Measurements from ENCODE around the gene GAL3ST3. TPM values are rescaled to one million over a fixed set of nuclear protein-coding genes. Genes with fewer than 3 reads are reported as not detected.

The GAL3ST3 gene
- total RNA-seq, 1 donor from 2014 or later = 0.61 TPM

DNA sequence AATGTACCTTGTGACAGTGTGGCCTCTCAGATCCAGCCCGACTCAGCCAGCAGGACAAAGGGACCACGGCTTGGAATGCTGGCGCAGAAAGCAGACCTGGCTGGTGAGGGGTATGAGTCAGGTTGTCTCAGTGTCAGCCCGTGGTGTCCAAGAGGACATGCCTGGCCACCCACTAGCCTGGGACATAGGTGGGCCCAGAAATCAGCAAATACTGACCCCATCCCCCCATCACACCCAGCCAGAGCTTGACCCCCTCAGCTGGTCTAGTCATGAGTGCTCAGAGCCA is 42.1 kb downstream of the GAL3ST3 start:
- H3K79me2 ChIP-seq (ENCODE audit: insufficient read depth, low read length) = peaks cover 17% of the 10 kb centered on the region
- no peak overlapping the region for H3K9ac ChIP-seq (ENCODE audit: low read length)
- no peak overlapping the region for H2AFZ ChIP-seq (ENCODE audit: low read depth, low read length)
- no peak for TF ChIP-seq EZH2 (IDR thresholded peaks at IDR 0.05; ENCODE audit: insufficient read depth, low read length)
- no peak for TF ChIP-seq CTCF (IDR thresholded peaks at IDR 0.05; ENCODE audit: insufficient read depth, low read depth, low read length)
- Mint-ChIP-seq H3K9me3 (ENCODE audit: unreplicated experiment) (peaks cover 2% of the 10 kb centered on the region), H3K4me3 (ENCODE audit: unreplicated experiment) (no peak overlapping the region), H3K27me3 (ENCODE audit: low read depth, unreplicated experiment) (peaks cover 3% of the 10 kb centered on the region), H3K27ac (ENCODE audit: unreplicated experiment) (no peak overlapping the region), H3K4me1 (ENCODE audit: low read depth, unreplicated experiment) (peaks cover 11% of the 10 kb centered on the region), H3K36me3 (ENCODE audit: low read depth, unreplicated experiment) (peaks cover 3% of the 10 kb centered on the region)
- no peak for DNase-seq (ENCODE audit: low read depth)
- H3K4me2 ChIP-seq (ENCODE audit: low read length) = no peak overlapping the region
- peaks cover 5% of the 10 kb centered on the region for H3K4me1 ChIP-seq (ENCODE audit: insufficient read depth, low read length)
- H3K27ac ChIP-seq (ENCODE audit: low read depth, low read length) = no peak overlapping the region
- H4K20me1 ChIP-seq (ENCODE audit: insufficient read depth, low read length) = peaks cover 3% of the 10 kb centered on the region
- no peak overlapping the region for H3K4me3 ChIP-seq (ENCODE audit: insufficient read depth, low read depth, low read length)
- peaks cover 9% of the 10 kb centered on the region for H3K36me3 ChIP-seq (ENCODE audit: insufficient read depth, low read length)
- no peaks in the 10 kb centered on the region for H3K9me3 ChIP-seq (ENCODE audit: insufficient read depth, low read depth, low read length)
- H3K27me3 ChIP-seq (ENCODE audit: insufficient read depth, low read length) = peaks cover 3% of the 10 kb centered on the region
- no peak for FAIRE-seq

DNA sequence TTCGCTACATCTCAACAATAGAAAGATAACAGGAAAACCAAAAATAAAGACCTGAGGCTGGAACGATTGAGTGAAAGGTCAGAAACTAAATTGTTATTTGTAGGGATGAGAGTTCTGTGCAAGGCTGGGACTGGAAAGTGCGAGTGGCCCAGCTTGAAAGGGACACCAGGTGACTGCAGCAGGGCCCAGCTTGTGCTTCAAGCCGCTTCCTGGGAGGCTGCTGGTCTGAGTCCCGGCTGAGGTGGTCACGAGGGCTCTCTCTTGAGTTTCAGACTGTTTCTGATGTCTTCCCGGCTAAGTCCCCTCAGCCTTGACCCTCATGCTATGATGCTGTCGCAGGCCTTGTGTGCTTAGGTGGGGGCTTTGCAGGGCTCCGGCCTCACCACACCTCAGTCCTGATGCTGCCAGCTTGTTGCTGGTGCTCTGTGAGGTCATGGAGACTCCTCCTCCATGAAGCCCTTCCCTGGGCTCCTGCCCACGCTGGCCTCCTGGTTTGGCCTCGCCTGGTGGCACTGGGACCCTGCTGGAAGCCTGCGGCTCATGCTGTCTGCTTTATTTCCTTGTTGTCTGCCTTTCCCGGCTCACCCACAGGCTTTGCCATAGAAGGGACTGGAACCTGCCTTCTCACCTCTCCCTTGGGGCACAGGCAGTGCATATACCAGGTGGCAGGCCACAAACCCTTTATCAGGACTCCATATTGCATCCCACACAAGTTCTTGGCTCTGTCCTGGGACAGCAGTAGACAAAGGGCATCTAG is 42.6 kb downstream of the GAL3ST3 start:
- Histone ChIP-seq H3K4me1 (ENCODE audit: insufficient read depth, low read length) (peaks cover 1% of the 10 kb centered on the region), H3K9ac (ENCODE audit: low read length) (no peak overlapping the region), H3K79me2 (ENCODE audit: insufficient read depth, low read length) (peaks cover 22% of the 10 kb centered on the region), H3K9me3 (ENCODE audit: insufficient read depth, low read depth, low read length) (no peaks in the 10 kb centered on the region), H3K36me3 (ENCODE audit: insufficient read depth, low read length) (peaks cover 9% of the 10 kb centered on the region), H3K4me3 (ENCODE audit: insufficient read depth, low read depth, low read length) (no peak overlapping the region), H3K27ac (ENCODE audit: low read depth, low read length) (no peak overlapping the region), H4K20me1 (ENCODE audit: insufficient read depth, low read length) (peaks cover 8% of the 10 kb centered on the region), H3K27me3 (ENCODE audit: insufficient read depth, low read length) (no peaks in the 10 kb centered on the region), H3K4me2 (ENCODE audit: low read length) (no peak overlapping the region), H2AFZ (ENCODE audit: low read depth, low read length) (no peak overlapping the region)
- Mint-ChIP-seq H3K36me3 (ENCODE audit: low read depth, unreplicated experiment) (peaks cover 3% of the 10 kb centered on the region), H3K27ac (ENCODE audit: unreplicated experiment) (no peak overlapping the region), H3K4me1 (ENCODE audit: low read depth, unreplicated experiment) (peaks cover 11% of the 10 kb centered on the region), H3K27me3 (ENCODE audit: low read depth, unreplicated experiment) (peaks cover under 1% of the 10 kb centered on the region), H3K4me3 (ENCODE audit: unreplicated experiment) (no peak overlapping the region), H3K9me3 (ENCODE audit: unreplicated experiment) (peaks cover 2% of the 10 kb centered on the region)
- TF ChIP-seq CTCF (IDR thresholded peaks at IDR 0.05; ENCODE audit: insufficient read depth, low read depth, low read length) = no peak
- no peak for TF ChIP-seq EZH2 (IDR thresholded peaks at IDR 0.05; ENCODE audit: insufficient read depth, low read length)
- no peak for DNase-seq (ENCODE audit: low read depth)
- no peak for FAIRE-seq

- Histone ChIP-seq H3K4me2 (ENCODE audit: low read length) (no peak overlapping the region), H3K4me1 (ENCODE audit: insufficient read depth, low read length) (peaks cover 3% of the 10 kb centered on the region), H3K9me3 (ENCODE audit: insufficient read depth, low read depth, low read length) (no peaks in the 10 kb centered on the region), H3K4me3 (ENCODE audit: insufficient read depth, low read depth, low read length) (no peak overlapping the region), H3K27ac (ENCODE audit: low read depth, low read length) (no peak overlapping the region), H2AFZ (ENCODE audit: low read depth, low read length) (no peak overlapping the region), H4K20me1 (ENCODE audit: insufficient read depth, low read length) (peaks cover 21% of the 10 kb centered on the region), H3K36me3 (ENCODE audit: insufficient read depth, low read length) (peaks cover 18% of the 10 kb centered on the region), H3K9ac (ENCODE audit: low read length) (no peak overlapping the region), H3K79me2 (ENCODE audit: insufficient read depth, low read length) (peaks cover 42% of the 10 kb centered on the region), H3K27me3 (ENCODE audit: insufficient read depth, low read length) (no peaks in the 10 kb centered on the region)
- no peak overlapping the region for H3K27ac Mint-ChIP-seq (ENCODE audit: unreplicated experiment)
- no peaks in the 10 kb centered on the region for H3K27me3 Mint-ChIP-seq (ENCODE audit: low read depth, unreplicated experiment)
- FAIRE-seq (no peak), DNase-seq (ENCODE audit: low read depth) (no peak)
- peaks cover 3% of the 10 kb centered on the region for H3K36me3 Mint-ChIP-seq (ENCODE audit: low read depth, unreplicated experiment)
- H3K4me3 Mint-ChIP-seq (ENCODE audit: unreplicated experiment) = peak overlapping the region; percentile 77
- TF ChIP-seq EZH2 (IDR thresholded peaks at IDR 0.05; ENCODE audit: insufficient read depth, low read length) (no peak), CTCF (IDR thresholded peaks at IDR 0.05; ENCODE audit: insufficient read depth, low read depth, low read length) (no peak)
- peaks cover 20% of the 10 kb centered on the region for H3K4me1 Mint-ChIP-seq (ENCODE audit: low read depth, unreplicated experiment)
- H3K9me3 Mint-ChIP-seq (ENCODE audit: unreplicated experiment) = no peaks in the 10 kb centered on the region
Measured at GRCh38 chr11:66004186-66004585, 44.8 kb downstream of the GAL3ST3 start.
